Measurements from ENCODE around the gene CEP63.

Gene CEP63

GRCh38 chr3:134471521-134472193 lies 14.2 kb upstream of the CEP63 start:
- DNase-seq: no peak

GRCh38 chr3:134472831-134473230 lies 13.0 kb upstream of the CEP63 start:
- DNase-seq: no peak

GRCh38 chr3:134473868-134474546 lies 11.8 kb upstream of the CEP63 start:
- peak; percentile 96 for DNase-seq

GRCh38 chr3:134474956-134475355 lies 10.9 kb upstream of the CEP63 start:
- no peak for DNase-seq

- no peak for DNase-seq
Observed at GRCh38 chr3:134476306-134476705, 9.6 kb upstream of the CEP63 start.

GRCh38 chr3:134477002-134477401 lies 8.9 kb upstream of the CEP63 start:
- DNase-seq: no peak

- no peak for DNase-seq
Observed at GRCh38 chr3:134477938-134478337, 7.9 kb upstream of the CEP63 start.

- DNase-seq: no peak
Observed at GRCh38 chr3:134480546-134480945, 5.3 kb upstream of the CEP63 start.

GRCh38 chr3:134481166-134481565 lies 4.7 kb upstream of the CEP63 start:
- DNase-seq: no peak

GRCh38 chr3:134482622-134483021 lies 3.2 kb upstream of the CEP63 start:
- DNase-seq: no peak

GRCh38 chr3:134483195-134483900 lies 2.5 kb upstream of the CEP63 start:
- DNase-seq: no peak

GRCh38 chr3:134485075-134485717 lies 661 bp upstream of the CEP63 start:
- DNase-seq: no peak

- DNase-seq: no peak
Observed at GRCh38 chr3:134486577-134487041, 752 bp downstream of the CEP63 start.

GRCh38 chr3:134487406-134487805 lies 1.5 kb downstream of the CEP63 start:
- peak; percentile 45 for DNase-seq

- no peak for DNase-seq
Observed at GRCh38 chr3:134494495-134494894, 8.6 kb downstream of the CEP63 start.

- no peak for DNase-seq
Observed at GRCh38 chr3:134495980-134496379, 10.1 kb downstream of the CEP63 start.

- no peak for DNase-seq
Observed at GRCh38 chr3:134496471-134497071, 10.7 kb downstream of the CEP63 start.

GRCh38 chr3:134503266-134503665 lies 17.4 kb downstream of the CEP63 start:
- no peak for DNase-seq

GRCh38 chr3:134504132-134504531 lies 18.3 kb downstream of the CEP63 start:
- DNase-seq: no peak

- DNase-seq: no peak
Observed at GRCh38 chr3:134505485-134505884, 19.6 kb downstream of the CEP63 start.

- no peak for DNase-seq
Observed at GRCh38 chr3:134511500-134511899, 25.6 kb downstream of the CEP63 start.

- peak; percentile 24 for DNase-seq
Observed at GRCh38 chr3:134516905-134517304, 31.0 kb downstream of the CEP63 start.

GRCh38 chr3:134517791-134518190 lies 31.9 kb downstream of the CEP63 start:
- DNase-seq: peak; percentile 20

All from eye (tissue), 1 donor.